ENCODE measurements around the gene ZNF296.

- TF ChIP-seq CTCF (IDR thresholded peaks at IDR 0.05) (no peak), EZH2 (IDR thresholded peaks at IDR 0.05) (no peak)
These were observed 35.2 kb downstream of the ZNF296 start for GRCh38 chr19:45041125-45041524.

All from neural progenitor cell (in vitro differentiated cells).